Thyroid gland (tissue), 4 donors: ENCODE results near the gene MRPS9. TPM values are rescaled to one million over a fixed set of nuclear protein-coding genes. Genes with fewer than 3 reads are reported as not detected.

Source experiments
- DNase-seq, 2 donors: peaks; one replicate each; pipeline ENCODE4 v3.0.0-alpha.2; 2019
- H3K27ac ChIP-seq, 3 donors: fragments of 200-600 bp; sonication (generic); 1 replicate in 2 of 3; 2 replicates in 1 of 3; pipeline ENCODE4 v1.5.1; 2016 to 2019; ENCODE audit warnings: mild to moderate bottlenecking in 1 of 3, moderate library complexity in 1 of 3
- H3K27me3 ChIP-seq: fragments of 200-600 bp; sonication (generic); one replicate; pipeline ENCODE4 v1.5.1; 2019
- H3K36me3 ChIP-seq, 2 donors: fragments of 200-600 bp; sonication (generic); one replicate each; pipeline ENCODE4 v1.5.1; 2016 to 2019
- H3K4me1 ChIP-seq, 2 donors: fragments of 200-600 bp; sonication (generic); one replicate each; pipeline ENCODE4 v1.5.1; 2017 to 2019
- H3K4me3 ChIP-seq, 3 donors: fragments of 200-600 bp; sonication (generic); replicated peaks in 1 of 3; 1 replicate in 2 of 3; 2 replicates in 1 of 3; pipeline ENCODE4 v1.5.1; 2016; ENCODE audit warnings: mild to moderate bottlenecking in 1 of 3
- H3K9me3 ChIP-seq: fragments of 200-600 bp; sonication (generic); one replicate; pipeline ENCODE4 v1.5.1; 2017
- POLR2A ChIP-seq, 2 donors: fragments of 450-650 bp; IDR thresholded peaks; one replicate each; pipeline ENCODE4 v1.6.1; 2017; ENCODE audit warnings: antibody characterized with exemption in 2 of 2, mild to moderate bottlenecking in 2 of 2, moderate library complexity in 1 of 2
- WGBS, 2 donors: methylation state at CpG; one replicate each; pipeline ENCODE4 v1.1.5; 2017; 5-methylcytosine and 5-hydroxymethylcytosine counted together
- intact Hi-C: fragments of 100-400 bp; cut with DNase I; formaldehyde crosslinking; loops from one replicate; pipeline ENCODE4 v1.15.1; 2023
- total RNA-seq, 4 donors: library from RNA; depleted of rRNA; stranded (reverse); fragments of >200 nt; gene quantifications; one replicate each; pipeline ENCODE4 v1.2.3, GENCODE V29; 2016
- TF ChIP-seq, protein P1 (sequence below), 6 experiments: fragments of 200-600 bp in 3 of 6; fragments of 450-650 bp in 3 of 6; sonication (generic) in 3 of 6; IDR thresholded peaks; one replicate each; pipeline ENCODE4 v1.5.1; 2016 to 2019; ENCODE audit warnings: antibody characterized with exemption in 6 of 6, mild to moderate bottlenecking in 2 of 6, inconsistent platforms in 1 of 6, moderate library complexity in 1 of 6

MRPS9 gene
- total RNA-seq, 4 donors from 2014 or later: 20.1 to 26.5 (median 21.5) TPM

- 94 to 95% methylated on average over 3 of the region's 3 CpGs for WGBS, 2 donors
- TF ChIP-seq POLR2A (IDR thresholded peaks at IDR 0.05): no peak
- TF ChIP-seq, protein P1, sequence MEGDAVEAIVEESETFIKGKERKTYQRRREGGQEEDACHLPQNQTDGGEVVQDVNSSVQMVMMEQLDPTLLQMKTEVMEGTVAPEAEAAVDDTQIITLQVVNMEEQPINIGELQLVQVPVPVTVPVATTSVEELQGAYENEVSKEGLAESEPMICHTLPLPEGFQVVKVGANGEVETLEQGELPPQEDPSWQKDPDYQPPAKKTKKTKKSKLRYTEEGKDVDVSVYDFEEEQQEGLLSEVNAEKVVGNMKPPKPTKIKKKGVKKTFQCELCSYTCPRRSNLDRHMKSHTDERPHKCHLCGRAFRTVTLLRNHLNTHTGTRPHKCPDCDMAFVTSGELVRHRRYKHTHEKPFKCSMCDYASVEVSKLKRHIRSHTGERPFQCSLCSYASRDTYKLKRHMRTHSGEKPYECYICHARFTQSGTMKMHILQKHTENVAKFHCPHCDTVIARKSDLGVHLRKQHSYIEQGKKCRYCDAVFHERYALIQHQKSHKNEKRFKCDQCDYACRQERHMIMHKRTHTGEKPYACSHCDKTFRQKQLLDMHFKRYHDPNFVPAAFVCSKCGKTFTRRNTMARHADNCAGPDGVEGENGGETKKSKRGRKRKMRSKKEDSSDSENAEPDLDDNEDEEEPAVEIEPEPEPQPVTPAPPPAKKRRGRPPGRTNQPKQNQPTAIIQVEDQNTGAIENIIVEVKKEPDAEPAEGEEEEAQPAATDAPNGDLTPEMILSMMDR (IDR thresholded peaks at IDR 0.05): no peak
- Histone ChIP-seq H3K4me1 (peaks cover 0 to 4% of the 10 kb centered on the region in 2 donors), H3K36me3 (no peaks in the 10 kb centered on the region), H3K27ac (no peak overlapping the region), H3K9me3 (no peaks in the 10 kb centered on the region), H3K4me3 (no peak overlapping the region), H3K27me3 (no peaks in the 10 kb centered on the region)
- intact Hi-C loops: no loop called here
- no peak for DNase-seq
Measured at GRCh38 chr2:105076121-105076520, 38.3 kb downstream of the MRPS9 start.

- TF ChIP-seq POLR2A (IDR thresholded peaks at IDR 0.05): no peak
- TF ChIP-seq, protein P1 (IDR thresholded peaks at IDR 0.05): no peak
- no peak for DNase-seq
- Histone ChIP-seq H3K9me3 (no peaks in the 10 kb centered on the region), H3K4me1 (peaks cover 0 to 4% of the 10 kb centered on the region in 2 donors), H3K27ac (no peak overlapping the region), H3K27me3 (no peaks in the 10 kb centered on the region), H3K36me3 (no peaks in the 10 kb centered on the region), H3K4me3 (no peak overlapping the region)
- 95 to 97% methylated on average over 10 of the region's 10 CpGs for WGBS, 2 donors
- intact Hi-C loops: no loop called here
Measured at GRCh38 chr2:105078906-105079495, 41.1 kb downstream of the MRPS9 start.

GRCh38 chr2:105080461-105080860 lies 42.6 kb downstream of the MRPS9 start:
- Histone ChIP-seq H3K9me3 (no peaks in the 10 kb centered on the region), H3K4me3 (no peak overlapping the region), H3K27me3 (no peaks in the 10 kb centered on the region), H3K27ac (no peak overlapping the region), H3K36me3 (no peaks in the 10 kb centered on the region), H3K4me1 (peaks cover 0 to 4% of the 10 kb centered on the region in 2 donors)
- no peak for DNase-seq
- intact Hi-C loops: no loop called here
- TF ChIP-seq POLR2A (IDR thresholded peaks at IDR 0.05): no peak
- TF ChIP-seq, protein P1 (IDR thresholded peaks at IDR 0.05): no peak

GRCh38 chr2:105081006-105081601 lies 43.2 kb downstream of the MRPS9 start:
- H3K9me3 ChIP-seq: no peaks in the 10 kb centered on the region
- no peak overlapping the region for H3K27ac ChIP-seq
- H3K36me3 ChIP-seq: no peaks in the 10 kb centered on the region
- 77% methylated on average over 20 of the region's 20 CpGs for WGBS, 2 donors
- no peak for DNase-seq
- H3K27me3 ChIP-seq: no peaks in the 10 kb centered on the region
- H3K4me3 ChIP-seq: no peak overlapping the region
- H3K4me1 ChIP-seq: peaks cover 0 to 4% of the 10 kb centered on the region in 2 donors
- intact Hi-C loops: no loop called here
- TF ChIP-seq, protein P1 (IDR thresholded peaks at IDR 0.05): no peak
- TF ChIP-seq POLR2A (IDR thresholded peaks at IDR 0.05): no peak

DNA sequence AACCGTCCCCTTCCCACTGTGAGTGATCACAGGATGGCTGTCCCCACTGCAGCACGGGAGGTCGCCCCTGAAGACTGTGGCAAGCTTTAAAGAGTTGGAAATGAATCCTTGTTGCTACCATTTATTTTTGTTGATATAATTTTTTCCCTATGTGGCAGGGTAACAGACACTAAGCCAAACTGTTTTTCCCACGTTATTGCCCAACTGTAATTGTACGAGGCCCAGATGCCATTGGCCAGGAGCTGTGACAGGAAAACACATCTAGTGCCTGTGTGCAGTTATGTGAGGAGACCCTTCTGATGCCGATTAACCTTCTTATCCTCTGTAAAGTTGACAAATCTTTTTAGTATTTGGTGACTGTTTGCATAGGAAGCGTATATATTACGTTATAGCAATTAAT lies 44.2 kb downstream of the MRPS9 start:
- 85 to 88% methylated on average over 8 of the region's 8 CpGs for WGBS, 2 donors
- Histone ChIP-seq H3K27ac (no peak overlapping the region), H3K27me3 (no peaks in the 10 kb centered on the region), H3K4me1 (peaks cover 0 to 4% of the 10 kb centered on the region in 2 donors), H3K36me3 (no peaks in the 10 kb centered on the region), H3K9me3 (no peaks in the 10 kb centered on the region), H3K4me3 (no peak overlapping the region)
- DNase-seq: no peak
- TF ChIP-seq, protein P1 (IDR thresholded peaks at IDR 0.05): no peak
- no peak for TF ChIP-seq POLR2A (IDR thresholded peaks at IDR 0.05)
- intact Hi-C loops: no loop called here
